CD4-positive, alpha-beta T cell treated with Interleukin-1 beta for 1 hour (primary cell): ENCODE data around the gene HSD11B1L.
A peak's percentile ranks its signal among the peaks of the same experiment; 100 is the strongest.
"Not testable (repeated sequence)": the region's sequence is repeated elsewhere in the genome, so short reads cannot be mapped to it uniquely, and the experiment has no call there.

ENCODE experiments used
- DNase-seq, 2 donors: peaks; one replicate each; pipeline ENCODE4 v3.0.0-alpha.2; 2020 to 2022

Gene HSD11B1L

DNA sequence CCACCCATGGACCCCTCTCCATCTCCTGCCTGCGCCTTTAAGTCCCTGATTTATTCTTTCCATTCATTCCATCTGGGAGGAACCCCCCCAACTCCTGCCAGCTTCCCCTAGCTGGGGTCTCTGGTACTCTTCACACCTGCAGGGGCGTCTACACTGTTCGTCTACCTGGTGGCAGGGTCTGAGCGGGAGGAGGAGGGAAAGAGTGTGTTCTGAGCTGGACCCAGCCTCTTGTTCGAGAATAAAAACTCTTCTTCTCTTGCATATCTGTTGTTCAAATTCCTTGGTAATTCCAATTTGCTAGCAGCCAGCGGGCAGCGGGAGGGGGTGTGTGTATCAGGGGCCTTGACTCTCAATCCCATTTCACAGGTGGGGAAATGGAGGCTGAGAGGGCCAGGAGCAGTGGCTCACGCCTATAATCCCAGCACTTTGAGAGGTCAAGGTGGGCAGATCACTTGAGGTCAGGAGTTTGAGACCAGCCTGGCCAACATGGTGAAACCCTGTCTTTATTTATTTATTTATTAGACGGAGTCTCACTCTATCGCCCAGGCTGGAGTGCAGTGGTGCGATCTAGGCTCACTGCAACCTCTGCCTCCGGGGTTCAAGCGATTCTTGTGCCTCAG lies 7.5 kb downstream of the HSD11B1L start:
- not testable (repeated sequence) for DNase-seq

DNA sequence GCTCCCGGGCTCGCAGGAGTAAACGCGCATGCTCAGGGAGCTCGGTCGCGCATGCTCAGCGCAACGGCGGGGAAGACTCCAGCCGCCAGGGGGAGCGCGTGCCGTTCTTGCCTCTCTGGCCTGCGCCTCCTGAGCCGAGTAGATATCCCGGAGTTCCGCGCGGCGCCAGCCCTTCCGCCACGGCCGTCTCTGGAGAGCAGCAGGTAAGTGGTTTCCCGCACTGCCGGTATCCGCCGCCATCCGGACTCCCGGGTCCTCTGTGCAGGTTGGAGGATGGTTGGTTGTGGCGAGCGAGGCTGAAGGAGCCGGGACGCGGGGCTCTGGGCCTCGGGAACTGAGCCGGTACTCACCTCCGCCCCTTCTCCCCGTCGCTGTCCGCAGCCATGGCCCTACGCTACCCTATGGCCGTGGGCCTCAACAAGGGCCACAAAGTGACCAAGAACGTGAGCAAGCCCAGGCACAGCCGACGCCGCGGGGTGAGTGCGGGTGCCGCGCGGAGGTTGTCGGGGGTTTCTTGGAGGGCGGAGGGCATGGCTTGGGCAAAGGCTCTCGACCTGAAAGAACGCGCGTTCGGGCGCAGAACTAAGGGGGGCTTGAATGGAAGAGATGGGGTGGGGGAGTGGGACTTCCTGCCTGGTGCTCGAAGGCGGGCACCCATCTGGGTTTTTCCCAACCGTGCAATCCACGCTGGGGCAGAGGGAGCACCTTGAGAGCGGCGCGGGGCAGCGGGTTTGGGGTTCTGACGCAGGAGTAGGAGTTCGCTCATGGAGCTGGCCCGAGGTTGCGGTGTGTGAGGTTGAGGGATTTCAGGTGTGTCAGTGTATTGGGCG lies 9.5 kb downstream of the HSD11B1L start, which contains the start of gene RPL36:
RPL36 (plus strand) TSS at position 171 of the 830 bp plus-strand sequence; CDS start at position 384, 213 bp downstream.
- peak; percentile 98 to 99 for DNase-seq

DNA sequence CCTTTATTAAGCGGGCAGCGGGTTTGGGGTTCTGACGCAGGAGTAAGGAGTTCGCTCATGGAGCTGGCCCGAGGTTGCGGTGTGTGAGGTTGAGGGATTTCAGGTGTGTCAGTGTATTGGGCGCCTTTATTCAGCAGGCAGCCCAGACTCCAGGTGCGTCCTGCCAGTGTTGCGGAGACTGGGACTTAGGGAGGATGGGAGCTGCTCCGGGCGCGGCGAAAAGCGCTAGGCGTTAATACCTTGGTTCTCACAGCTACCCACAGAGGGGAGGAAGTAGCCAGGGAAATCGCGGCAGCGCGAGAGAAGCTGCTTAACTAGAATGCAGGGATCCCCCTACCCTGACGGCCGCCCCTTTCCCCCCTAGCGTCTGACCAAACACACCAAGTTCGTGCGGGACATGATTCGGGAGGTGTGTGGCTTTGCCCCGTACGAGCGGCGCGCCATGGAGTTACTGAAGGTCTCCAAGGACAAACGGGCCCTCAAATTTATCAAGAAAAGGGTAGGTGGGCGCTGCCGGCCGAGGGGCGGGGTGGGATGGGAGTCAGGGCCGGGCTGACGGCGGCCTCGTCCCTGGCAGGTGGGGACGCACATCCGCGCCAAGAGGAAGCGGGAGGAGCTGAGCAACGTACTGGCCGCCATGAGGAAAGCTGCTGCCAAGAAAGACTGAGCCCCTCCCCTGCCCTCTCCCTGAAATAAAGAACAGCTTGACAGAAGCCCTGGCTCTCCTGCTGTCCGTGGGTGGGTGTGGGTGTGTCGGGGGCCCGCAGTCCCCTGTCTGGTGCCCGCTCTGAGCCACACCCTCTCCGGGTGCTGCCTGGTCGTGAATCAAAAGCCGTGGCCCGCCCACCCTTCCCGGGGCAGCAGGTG lies 10.4 kb downstream of the HSD11B1L start:
- peak; percentile 14 to 41 for DNase-seq

DNA sequence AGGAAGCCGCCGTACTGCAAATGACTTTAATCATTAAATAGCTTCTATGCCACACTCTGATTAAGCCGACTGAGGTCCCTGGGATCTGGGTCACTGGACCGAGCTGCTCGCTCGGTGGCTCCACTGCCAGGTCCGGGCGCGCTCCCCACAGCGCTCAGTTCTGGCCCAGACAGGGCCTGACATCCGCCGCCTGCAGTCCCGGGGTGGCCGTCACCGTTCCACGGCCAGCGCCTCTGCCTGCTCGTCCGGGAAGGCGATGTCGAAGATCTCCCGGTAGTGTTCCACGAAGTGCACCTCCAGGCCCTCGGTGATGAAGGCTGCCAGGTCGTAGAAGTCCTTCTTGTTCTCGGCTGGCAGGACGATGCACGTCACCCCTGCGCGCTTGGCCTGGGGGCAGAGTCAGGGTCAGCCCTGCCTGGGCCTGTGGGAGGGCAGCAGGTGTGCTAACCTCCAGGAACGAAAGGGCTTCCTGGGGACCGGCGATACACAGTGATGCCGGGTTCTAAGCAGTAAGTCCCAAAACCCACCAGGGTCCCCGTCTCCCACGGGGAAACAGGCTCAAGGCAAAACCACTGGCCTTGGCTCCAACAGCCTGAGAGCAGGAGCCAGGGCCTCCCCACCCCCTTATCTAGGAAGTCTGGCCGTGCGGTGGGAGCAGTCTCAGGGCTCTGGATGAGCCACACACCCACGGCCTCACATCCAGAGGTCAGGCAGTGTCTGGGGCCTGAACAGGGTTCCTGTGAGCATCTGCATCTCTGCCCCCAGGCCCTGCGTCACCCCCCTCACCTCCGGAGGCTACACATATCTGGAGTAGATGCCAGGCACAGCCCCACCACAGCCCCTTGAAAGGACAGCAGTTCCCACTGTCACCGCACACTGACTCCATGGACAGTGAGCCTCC lies 11.2 kb downstream of the HSD11B1L start:
- DNase-seq, result no peak

DNA sequence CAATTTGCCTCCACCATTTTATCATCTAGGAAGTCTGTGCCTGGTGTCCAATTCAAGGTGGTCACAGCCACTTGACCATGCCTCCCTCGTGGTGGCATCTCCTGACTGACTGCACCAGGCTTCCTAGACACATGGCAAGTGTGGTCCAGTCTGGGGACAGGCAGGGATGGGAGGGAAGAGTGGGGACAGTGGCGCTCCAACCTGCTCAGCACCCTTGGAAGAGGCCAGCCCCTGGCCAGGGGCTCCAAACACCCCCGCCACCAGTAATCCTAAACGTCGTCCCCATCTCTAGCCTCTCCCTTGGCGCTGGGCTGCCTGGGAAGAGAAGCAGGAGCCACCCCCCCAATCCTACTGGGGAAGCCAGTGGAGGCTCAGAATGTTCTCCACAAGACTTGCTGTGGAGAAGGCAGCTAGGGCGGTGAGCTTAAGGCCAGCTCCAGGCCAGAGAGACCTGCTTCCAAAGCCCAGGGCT lies 11.9 kb downstream of the HSD11B1L start:
- no peak for DNase-seq

DNA sequence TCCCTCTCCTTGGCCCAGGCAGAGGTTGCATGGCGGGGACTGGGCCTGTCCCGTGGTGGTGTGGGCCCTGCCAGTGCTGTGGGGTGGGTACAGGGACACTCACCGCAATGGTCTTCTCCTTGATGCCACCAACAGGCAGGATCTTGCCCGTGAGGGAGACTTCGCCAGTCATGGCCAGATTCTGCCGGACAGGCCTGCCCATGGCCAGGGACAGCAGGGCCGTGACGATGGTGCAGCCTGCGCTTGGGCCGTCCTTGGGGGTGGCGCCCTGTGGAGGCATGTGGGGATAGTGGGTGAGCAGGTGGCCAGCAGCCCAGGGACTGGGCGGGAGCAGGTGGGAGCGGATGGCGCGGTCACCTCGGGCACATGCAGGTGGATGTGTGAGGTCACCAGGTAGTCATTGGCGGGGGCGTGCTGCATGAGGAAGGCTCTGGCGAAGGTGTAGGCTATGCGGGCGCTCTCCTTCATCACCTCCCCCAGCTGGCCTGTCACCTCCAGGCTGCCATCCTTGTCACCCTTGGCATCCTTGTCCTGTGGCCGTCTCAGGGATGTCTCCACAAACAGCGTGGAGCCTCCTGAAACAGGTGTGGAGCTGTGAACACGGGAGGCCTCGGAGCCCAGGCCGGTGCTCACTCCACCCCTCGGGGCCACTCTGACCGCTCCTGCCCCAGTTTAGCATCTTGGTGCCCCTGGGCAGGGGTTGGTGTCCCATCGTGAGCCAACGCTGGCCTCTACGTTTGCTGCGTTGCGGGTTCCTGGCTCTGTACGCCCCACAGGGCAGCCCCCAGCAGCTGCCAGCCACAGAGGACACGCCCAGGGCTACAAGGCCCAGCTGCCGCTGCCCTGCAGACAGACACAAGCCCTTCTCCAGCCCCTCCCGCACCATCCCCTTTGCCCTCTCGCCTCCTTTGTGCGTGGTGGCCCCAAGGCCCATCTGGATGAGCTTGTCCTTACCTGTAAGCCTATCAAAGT lies 12.7 kb downstream of the HSD11B1L start:
- no peak for DNase-seq

DNA sequence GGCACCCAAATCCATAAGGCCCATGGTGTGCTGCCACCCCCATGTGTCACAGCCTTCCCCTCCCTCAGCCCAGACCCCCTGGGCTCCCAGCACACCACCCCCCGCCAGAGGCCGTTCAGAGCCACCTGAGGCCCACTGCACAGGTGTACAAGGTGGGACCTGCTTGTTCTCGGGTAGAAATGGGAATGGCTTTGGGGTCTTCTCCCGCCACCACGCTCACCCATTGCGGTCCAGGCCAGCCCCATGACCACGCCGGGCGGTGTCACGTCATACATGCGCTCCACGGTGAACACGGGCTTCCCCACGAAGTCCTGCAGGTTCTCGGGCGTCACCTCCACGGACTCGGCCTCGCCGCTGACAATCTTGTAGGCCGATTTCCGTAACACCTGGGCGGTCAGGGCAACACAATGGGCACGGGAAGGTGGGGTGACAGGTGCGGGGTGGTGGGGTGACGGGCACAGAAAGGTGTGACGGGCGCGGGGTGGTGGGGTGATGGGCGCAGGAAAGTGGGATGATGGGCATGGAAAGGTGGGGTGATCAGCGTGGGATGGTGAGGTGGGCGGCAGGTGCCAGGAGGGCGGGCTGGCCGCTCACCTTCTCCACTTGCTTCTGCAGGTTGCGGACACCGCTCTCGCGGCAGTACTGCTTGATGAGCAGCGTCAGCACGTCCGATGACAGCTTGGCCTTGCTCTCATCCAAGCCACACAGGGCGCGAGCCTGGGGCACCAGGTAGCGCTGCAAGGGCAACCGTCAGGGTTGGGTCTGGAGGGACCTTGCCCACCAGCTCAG lies 13.5 kb downstream of the HSD11B1L start:
- DNase-seq, result no peak

DNA sequence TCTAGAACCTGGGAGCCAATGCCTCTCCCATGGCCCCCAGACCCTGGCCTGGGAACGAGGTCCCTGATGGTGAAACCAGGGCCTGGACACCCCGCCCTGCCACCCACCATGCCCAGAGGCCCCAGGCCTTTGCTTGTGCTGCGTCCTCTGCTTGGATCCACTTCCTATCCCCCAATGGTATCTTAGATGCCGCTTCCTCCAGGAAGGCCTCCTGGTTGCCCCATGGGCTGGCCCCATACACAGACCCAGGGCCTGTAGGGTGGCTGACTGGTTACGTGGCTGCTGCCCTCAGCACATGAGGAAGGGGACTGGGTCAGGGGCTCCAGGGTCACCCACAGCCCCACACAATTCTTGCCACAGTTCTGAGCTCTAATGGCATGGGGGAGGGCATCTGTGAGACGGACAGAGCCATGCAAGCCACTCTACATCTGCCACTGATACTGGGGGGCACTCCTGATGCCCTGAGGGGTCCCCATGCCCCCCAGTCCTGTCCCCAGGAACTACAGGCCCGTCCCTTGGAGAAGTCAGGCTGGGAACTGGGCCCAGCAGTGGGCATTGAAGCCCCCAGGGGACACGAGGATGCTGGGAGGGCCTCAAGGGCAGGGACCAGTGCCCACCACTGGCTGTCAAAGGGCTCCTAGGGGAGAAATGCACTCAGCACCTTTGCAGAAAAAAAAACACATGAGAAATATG lies 14.3 kb downstream of the HSD11B1L start:
- no peak for DNase-seq

DNA sequence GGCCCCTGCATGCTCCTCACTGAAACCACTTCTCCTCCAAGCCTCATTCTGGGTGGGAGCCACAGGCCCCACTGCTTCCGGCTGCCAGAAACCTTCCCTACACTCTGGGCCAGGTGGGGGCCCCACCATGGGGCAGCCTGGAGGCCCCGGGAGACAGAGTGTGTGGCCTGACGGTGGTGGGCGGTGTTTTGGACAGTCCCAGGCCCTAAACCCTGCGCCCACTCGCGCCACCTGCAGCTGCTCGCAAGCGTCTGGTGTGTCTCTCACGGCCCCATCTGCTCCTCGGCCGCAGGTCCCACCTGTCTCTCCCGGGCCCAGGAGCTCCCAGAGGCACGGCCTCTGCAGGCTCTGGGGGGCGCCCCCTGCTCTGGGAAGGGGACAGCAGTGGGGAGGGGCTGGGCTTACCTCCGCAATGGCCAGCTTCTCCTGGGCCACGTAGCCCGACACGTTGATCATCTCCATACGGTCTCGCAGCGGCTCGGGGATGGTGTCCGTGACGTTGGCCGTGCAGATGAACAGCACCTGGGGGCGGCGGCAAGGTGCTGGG lies 14.9 kb downstream of the HSD11B1L start:
- no peak for DNase-seq

DNA sequence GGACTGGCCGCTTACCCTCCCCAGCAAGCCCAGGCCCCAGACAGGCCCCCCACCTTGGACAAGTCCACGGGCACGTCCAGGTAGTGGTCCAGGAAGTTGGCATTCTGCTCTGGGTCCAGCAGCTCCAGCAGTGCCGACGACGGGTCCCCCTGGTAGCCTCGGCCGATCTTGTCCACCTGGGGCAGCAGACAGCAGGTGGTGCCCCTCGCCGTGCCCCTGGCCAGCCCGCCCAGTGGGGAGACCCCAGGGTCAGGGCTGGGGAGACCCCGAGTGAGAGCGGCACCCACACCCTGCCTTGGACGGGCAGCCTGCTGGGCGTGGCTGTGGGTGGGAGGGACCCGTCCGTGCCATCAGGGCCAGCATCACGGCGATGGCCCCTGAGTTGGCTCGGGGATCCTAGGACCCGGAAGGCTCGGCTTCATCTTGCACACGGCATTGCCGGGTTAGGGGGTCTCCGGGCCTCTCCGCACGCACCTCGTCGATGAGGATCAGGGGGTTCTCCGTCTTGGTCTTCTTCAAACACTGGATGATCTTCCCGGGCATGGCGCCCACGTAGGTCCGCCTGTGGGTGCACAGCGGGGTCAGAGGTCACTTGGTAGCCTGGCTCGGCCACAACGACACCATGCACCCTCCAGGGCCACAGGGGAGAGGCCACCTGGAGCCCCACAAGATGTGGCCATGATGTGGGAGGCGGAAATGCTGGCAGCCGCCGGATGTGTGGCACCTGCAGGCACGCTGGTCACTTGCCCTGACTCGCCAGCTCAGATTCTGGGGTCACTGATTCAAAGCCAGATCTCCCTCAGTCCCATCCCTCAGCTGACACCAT lies 15.6 kb downstream of the HSD11B1L start:
- DNase-seq, result no peak

DNA sequence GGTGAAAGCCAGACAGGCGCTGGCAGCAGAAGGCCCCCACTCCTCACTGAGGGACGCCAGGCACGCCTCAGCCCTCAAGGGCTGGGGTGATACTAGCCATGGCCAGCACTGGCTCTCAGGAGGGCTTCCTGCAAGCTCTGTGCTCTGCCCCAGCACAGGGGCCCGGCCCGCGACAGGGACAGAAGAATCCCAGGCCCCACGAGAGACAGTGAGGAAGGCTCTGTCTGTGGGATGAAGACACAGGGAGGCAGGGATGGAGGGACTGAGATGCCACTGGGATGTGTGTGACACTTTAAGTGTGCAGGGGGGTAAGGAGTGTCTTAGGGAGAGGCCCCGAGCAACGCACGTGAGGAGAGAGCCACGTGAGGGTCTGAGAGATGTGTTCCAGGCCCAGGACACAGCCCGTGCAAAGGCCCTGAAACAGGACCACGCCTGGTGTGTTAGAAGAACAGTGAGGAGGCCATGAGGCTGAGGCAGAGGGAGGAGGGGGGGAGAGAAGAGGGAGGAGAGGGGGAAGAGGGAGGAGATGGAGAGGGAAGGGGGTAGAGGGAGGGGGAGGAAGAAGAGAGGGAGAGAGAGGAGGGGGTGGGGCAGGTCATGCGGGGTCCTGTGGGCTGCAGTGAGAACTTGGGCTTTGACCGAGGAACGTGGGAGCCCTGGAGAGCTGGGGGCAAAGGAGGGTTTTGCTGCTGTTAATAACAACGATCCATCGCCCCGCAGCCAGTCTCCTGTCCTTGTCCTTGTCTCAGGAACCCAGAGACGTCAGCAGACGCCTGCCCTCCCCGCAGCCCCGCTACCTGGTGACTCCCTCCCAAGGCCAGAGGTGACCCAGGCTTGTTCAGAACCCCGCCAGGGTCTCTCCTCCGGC lies 16.4 kb downstream of the HSD11B1L start:
- no peak for DNase-seq

DNA sequence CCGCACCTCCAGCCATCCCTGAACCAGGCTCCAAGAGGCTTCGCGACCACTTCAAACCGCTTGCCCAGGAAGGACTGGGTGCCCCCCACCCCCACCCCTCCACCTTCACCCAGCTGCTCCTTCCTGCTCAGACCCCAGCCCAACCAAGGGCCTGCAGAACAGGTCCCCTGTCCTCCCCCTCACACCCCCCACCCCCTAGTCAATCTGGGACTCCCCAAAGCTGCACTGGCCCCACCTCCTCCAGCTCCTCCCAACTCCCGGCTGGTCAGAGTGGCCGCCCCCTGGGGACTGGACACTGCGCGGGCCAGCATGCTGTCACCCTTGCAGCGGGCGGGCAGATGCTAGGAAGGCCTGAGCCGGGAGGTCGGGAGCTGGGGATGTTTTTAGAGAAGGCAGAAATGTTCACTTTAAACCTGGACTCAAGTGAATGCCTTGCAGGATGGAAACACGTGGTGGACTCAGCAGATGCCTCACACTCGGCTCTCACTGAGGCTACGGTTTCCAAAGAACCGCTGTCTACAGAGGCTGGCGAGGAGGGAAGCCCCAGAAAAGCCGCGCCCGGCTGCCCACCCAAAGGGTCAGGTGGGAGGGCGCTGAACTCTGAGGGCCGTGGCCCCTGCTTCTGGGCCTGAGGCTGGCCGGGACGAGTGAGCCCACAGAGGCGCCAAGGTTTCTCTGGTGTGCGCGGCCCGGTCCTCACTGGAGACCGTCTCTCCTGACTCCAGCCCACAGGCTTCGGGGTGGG lies 17.2 kb downstream of the HSD11B1L start:
- no peak for DNase-seq

DNA sequence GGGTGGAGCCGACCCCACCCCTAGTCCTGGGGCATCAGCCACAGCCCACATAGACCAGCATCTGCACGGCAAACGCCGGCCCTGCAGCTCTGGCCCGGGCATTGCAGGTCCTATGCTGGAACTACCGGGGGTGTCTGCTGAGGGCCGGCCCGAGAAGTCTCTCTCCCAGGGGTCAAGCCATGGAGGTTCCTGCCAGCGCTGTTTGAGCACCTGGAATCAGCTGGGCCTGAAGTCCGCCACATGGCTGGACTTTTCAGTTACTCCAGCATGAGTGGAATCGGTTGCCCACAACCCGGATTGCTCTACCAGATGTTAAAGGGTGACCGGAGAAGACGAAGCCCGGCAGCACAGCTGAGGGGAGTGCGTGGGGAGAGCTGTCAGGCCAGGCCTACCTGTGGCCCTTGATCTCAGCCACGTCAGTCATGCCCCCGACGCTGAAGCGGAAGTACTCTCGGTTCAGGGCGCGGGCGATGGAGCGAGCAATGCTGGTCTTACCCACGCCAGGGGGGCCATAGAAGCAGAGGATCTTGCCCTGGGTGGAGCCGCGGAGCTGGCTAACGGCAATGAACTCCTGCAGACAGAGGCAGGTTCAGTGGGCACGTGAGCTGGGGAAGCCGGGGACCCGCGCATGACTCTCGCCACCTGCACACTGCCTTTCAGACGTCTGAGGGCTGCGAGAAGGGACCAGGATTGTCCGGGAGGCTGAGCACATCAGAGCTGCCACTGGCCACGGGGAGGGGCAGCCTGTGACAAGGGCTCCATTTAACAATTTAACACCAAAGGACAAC lies 18.0 kb downstream of the HSD11B1L start:
- DNase-seq, result no peak

DNA sequence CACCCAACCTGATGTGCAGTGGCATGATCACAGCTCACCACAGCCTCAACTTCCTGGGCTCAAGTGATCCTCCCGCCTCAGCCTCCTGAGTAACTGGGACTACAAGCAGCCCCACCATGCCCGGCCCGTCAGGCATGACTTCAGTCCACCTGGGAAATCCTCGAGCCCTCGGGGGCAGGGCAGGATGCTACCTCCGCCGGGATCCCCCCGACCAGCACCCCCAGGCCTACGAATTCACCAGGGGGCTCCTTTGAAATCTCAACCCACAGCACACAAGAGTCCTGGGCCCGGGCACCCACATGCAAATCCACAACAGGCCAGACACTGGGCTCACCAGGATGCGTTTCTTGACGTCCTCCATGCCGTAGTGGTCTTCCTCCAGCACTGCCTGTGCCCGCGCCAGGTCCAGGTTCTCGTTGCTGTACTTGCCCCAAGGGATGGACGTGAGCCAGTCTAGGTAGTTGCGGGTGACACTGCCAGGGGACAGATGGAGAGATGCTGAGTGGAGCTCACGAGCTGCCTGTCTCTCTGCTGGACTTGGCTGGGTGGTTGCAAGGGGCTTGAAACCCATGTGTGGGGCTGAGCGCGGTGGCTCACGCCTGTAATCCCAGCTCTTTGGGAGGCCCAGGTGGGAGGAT lies 19.7 kb downstream of the HSD11B1L start:
- DNase-seq, result no peak

DNA sequence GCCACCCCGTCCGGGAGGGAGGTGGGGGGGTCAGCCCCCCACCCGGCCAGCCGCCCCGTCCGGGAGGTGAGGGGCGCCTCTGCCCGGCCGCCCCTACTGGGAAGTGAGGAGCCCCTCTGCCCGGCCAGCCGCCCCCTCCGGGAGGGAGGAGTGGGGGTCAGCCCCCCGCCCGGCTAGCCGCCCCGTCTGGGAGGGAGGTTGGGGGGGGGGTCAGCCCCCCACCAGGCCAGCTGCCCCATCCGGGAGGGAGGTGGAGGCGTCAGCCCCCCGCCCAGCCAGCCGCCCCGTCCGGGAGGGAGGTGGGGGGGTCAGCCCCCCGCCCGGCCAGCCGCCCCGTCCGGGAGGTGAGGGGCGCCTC lies 21.2 kb downstream of the HSD11B1L start:
- DNase-seq, result not testable (repeated sequence)
